NCI-H146 treated with DMSO at 0.1 percent for 48 hours (cell line): ENCODE data around the gene UBA52.
"Not testable (repeated sequence)": the region's sequence is repeated elsewhere in the genome, so short reads cannot be mapped to it uniquely, and the experiment has no call there.

Source experiments
- DNase-seq: peaks from one replicate; lab custom pipeline; 2025; ENCODE audit not compliant: unreplicated experiment; lab: John Stamatoyannopoulos, UW

Gene UBA52

DNA sequence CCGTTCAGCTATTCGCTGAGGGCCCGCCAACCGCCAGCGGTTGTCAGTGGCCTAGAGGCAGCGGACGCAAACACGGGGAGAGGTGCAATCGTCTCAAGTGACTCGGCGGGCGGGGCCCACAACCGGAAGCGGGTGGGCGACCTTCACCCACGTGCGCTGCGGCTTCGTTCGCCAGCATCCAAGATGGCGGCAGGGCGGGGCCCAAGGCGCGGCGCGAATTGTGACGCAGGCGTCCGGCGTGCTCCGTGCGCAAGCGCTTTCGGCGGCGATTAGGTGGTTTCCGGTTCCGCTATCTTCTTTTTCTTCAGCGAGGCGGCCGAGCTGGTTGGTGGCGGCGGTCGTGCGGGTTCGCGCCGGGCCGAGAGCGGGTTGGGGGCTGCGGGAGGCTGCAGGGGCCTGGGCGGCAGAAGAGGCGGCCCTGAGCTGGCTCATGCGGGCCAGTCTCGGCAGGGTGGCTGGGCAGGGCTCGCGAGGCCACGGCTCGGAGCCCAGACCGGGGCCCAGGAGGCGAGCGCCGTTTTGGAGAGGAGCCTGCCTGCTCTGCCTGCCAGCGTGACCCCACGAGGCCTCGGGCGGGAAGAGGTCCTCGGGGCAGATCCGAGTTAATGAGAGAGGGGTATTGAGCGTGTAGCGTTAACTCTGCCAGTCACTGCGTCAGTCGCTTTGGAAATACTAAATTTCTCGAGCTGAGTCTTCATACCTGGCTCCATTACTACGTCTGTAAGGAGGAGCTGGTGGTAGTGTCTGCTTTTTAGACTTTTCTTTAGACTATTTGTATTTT, at the start of gene UBA52:
Gene UBA52, plus strand, starts transcription at position 294 of the 781 bp plus-strand sequence. CDS start 1,444 bp downstream, outside the sequence.
- peak; percentile 96 for DNase-seq

DNA sequence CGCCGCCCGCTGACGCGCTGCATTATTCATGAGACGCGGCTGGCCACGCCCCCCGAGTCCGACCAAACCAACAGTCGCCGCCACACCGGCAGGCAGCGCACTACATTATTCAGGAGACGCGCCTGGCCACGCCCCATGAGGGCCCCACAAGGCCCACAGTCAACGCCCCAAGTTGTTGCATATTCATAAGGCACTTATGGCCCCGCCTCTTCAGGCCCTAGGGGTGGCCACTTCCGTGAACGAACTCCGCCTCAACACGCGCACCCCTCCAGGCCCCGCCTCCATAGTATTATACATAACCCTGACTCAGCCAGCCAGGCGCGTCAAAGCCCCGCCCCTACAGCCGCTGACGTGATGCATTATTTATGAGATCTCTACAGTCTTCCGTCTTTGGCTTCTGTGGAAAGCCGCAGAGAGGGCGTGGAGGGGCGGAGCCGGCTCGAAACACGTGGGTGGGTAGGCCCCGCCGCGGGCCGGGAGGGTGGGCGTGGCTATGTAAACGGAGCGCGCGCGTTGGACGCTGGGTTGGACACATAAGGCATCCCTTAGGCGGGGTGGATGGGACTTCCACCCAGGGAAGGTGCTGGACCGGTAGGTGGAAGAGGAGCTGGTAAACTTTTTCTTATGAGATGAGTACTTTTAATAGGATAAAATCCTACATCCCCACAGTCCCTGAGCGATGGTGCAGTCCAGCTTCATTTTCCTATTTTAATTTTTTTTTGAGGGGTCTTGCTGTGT, 49.4 kb upstream of the UBA52 start:
- peak; percentile 100 for DNase-seq

DNA sequence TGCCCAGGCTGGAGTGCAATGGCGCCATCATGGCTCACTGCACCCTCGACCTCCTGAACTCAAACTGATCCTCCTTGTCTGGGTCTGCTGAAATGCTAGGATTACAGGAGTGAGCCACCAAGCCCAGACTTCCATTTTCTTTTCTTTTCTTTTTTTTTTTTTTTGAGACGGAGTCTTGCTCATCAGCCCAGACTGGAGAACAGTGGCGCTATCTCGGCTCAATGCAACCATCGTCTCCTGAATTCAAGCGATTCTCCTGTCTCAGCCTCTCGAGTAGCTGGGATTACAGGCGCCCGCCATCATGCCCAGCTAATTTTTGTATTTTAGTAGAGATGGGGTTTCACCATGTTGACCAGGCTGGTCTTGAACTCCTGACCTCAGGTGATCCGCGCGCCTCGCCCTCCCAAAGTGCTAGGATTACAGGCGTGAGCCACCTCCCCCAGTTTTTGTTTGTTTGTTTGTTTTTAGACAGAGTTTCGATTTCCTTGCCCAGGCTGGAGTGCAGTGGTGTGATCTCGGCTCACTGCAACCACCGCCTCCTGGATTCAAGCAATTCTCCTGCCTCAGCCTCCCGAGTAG, 48.7 kb upstream of the UBA52 start:
- DNase-seq: not testable (repeated sequence)

DNA sequence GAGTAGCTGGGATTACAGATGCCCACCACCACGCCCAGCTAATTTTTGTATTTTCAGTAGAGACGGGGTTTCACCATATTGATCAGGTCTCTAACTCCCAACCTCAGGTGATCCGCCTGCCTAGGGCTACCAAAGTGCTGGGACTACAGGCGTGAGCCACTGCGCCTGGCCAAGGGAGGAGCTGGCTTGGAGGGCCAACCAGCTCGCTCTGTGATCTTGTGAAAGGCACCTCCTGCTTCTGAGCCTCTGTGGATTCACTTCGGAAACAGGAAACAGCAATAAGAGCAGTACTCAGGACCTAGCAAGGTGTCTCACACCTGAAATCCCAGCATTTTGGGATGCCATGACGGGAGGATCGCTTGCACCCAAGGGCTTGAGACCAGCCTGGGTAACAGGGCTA, 47.8 kb upstream of the UBA52 start:
- no peak for DNase-seq

DNA sequence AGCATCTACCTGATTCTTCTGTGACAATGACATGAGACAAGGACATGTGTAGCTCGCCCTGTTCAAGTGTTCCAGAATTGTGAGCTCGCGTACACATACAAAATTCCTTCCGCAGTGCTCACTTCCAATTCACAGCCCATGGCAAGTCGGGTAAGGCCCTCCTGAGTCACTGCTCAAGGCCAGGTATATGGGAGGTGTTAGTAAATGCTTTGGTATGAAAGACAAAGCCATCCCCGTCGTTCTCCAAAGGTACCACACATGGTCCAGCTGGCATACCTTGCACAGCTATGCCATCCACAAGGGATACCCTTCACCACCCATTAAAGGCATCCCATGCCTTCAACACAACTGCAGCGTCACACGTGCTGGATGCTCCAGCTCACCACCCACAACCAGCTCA, 45.3 kb upstream of the UBA52 start:
- DNase-seq: no peak

DNA sequence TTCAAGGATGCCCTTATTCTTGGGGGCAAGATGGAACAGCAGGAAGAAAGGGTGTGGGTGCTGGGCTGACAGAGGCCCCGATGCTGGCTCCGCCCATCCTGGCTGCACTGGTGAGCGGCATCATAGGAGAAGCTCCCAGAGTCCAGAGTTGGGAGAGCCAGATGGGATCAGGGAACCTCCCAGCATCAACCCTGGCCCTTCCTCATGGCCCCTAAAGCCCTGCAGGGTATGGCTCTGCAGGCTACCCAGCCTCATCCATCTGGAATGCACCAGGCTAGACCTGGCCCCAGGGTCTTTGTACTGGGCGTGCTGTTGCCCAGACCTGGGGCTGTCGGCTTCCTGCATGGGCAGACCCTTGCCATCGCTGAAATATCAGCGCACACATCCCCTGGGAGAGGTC, 41.9 kb upstream of the UBA52 start:
- DNase-seq: no peak

DNA sequence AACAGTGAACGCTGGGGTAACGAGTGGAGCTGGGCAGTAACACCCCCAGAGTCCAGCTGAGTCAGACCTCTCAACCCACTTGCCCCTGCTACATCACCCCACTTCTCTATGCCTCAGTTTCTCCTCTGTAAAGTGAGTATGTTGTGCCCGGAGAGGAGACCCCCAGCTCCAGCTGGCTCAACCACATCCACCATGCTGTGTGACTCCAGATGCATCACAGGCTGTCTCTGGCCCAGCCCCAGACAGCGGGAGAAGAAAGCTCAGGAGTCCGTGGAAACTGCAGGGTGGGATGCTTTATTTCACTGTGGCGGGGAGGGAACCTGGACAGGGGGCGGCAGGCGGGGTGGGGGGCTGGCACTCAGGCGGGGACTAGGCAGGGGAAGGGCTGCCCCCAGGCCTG, 40.2 kb upstream of the UBA52 start:
- DNase-seq: no peak

DNA sequence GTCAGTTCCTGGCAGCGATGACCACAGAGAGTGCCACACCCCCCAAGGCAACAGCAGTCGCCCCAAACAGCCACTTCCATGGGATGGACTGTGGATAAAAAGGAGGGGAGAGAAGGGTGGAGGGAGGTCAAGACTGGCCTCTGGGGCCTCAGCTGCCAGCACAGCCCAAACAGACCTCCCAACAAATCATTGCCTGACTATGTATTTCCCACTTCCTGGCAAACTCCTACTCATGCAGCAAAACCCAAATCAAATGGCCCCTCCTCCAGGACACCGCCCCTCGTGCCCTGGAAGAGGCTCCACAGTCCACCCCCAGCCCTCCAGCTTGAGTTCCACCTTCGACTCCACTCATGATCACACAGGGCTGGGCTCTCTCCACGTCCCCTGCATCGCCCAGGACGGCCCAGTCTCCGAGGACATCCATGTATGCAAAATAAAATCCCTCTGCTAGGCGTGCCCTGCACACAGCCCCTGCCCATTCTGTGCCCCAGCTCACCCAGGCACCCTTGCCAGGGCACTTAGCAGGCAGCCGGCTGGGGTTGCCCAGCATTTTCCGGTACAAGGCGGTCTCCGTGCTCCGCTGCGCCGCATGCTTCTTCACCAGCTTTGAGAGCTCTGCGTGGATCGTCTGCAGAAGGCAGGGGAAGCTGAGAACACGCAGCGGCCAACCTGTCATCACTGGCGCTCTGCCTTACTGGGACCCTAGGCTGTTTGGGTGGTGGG, 39.3 kb upstream of the UBA52 start:
- DNase-seq: no peak

DNA sequence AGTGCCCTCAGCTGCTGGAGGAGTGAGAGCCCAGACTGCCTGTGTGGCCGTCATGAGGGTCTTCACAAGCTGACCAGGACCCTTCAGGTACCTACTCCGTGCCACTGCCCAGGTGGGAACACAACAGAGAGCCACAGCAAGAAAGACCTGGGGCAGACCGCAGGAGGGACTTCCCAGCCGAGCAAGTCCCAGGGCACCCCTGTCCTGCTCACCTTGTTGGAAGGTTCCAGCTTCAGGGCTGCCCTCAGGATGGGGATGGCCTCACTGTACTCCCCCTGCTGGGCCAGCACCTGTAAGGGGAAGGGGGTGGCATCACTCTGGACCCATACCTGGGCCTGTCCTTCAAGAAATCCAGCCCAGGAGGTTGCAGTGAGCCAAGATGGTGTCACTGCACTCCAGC, 38.6 kb upstream of the UBA52 start:
- no peak for DNase-seq

DNA sequence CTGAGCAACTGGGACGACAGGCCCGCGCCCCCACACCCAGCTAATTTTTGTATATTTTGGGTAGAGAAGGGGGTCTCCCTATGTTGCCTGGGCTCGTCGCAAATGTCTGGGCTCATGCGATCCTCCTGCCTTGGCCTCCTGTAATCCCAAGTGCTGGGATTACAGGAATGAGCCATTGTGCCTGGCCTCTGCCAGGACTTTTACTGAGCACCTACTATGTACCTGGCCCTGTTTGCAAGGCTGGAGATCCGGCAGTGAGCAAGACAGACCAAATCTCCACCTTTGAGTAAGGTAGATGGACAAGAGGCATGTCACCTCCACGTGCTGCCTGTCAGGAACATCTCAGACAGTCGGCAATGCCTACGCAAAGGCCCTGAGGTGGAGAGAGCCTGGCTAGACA, 35.2 kb upstream of the UBA52 start:
- no peak for DNase-seq

DNA sequence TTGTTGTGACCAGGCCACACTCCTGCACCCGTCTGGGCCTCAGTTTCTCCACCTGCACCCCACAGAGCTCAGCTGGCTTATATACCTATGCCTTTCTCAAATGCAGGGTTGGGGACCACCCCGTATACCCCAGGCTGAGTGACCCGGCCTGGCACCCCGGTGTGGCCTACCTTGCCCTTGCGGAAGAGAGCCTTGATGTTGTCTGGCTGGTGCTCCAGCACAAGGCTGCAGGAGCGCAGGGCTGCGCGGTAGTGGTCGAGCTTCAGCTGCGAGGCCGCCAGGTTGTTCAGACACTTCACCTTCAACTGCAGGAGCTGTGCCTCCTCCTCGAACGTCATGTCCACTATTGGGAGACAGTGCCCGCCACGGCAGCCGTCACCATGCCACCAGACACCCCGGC, 34.2 kb upstream of the UBA52 start:
- DNase-seq: no peak

DNA sequence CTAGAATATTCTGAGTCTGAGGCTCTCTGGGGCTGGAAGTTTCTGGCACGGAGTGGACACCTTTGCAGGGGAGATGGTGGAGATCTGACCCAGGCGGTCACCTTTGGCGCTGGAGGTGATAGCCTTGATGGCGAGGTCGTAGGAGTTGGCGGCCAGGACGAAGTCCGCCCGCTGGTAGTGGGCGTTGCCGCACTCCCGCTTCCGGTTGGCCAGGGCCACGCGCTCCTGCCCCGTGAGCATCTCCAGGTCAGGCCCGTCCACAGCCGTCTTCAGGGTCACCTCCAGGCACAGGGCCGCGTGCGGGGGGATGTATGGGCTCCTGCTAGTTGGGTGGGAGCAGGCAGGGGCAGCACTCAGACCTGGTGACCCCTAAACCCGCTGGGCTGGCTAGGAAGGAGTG, 33.5 kb upstream of the UBA52 start:
- DNase-seq: no peak

DNA sequence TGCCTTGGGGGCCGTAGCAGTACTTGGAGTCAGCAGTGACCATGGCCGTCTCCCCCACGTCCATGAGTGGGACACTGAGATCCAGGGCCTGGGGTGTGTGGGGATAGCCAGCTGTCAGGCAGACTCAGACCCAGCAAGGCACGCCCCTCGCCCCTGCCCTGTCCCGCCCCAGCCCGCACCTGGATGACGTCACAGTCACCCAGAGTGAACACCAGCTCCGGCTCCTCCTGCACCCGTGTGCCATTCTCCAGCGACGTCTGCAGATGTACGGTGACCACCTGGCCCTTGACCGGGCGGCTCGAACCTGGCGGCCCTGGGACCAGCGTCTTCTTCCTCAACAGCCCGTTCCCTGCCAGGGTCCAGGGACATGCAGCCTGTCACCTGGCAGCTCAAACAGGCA, 32.3 kb upstream of the UBA52 start:
- no peak for DNase-seq

DNA sequence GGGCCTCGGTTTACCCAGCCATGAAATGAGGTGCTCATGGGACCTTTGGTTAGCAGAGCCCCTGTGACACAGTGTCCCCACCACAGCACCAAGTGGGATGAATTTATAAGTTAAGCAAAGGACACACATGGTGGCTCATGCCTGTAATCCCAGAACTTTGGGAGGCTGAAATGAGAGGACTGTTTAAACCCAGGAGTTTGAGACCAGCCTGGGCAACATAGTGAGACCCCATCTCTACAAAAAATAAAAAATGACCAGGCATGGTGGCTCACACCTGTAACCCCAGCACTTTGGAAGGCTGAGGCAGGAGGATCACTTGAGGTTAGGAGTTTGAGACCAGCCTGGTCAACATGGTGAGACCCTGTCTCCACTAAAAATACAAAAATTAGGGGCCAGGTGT, 31.5 kb upstream of the UBA52 start:
- DNase-seq: not testable (repeated sequence)

DNA sequence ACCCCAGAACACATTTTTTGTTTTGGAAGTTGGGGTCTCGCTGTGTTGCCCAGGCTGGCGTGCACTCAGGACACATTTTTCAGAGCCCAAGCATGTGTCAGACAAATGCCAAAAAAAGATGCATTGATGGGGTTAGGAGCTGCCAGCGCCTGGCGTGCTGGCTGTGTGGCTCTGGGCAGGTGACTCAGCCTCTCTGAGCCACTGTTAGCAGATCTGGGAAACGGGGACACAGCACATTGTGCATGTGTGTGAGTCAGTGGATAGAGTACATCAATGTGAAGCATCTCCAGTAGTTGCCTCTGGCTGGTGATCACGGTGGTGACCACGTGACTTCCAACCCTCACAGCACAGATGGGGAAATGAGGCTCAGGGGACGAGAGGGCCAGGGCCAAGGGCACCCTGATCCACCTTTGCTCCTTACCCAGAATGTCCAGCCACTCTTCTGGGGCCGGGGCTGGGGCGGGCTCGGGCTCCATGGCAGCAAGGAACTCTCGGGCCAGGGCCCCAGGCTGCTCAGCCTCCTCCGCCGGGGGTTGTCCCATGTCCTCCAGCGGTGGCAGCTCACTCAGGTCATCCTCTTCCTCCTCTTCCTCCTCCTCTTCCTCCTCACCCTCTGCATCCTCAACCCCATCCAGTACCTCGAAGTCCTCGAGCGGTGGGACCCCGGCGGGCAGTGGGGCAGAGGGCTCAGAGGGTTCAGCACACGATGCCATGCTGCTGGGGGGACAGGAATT, 30.2 kb upstream of the UBA52 start:
- no peak for DNase-seq

DNA sequence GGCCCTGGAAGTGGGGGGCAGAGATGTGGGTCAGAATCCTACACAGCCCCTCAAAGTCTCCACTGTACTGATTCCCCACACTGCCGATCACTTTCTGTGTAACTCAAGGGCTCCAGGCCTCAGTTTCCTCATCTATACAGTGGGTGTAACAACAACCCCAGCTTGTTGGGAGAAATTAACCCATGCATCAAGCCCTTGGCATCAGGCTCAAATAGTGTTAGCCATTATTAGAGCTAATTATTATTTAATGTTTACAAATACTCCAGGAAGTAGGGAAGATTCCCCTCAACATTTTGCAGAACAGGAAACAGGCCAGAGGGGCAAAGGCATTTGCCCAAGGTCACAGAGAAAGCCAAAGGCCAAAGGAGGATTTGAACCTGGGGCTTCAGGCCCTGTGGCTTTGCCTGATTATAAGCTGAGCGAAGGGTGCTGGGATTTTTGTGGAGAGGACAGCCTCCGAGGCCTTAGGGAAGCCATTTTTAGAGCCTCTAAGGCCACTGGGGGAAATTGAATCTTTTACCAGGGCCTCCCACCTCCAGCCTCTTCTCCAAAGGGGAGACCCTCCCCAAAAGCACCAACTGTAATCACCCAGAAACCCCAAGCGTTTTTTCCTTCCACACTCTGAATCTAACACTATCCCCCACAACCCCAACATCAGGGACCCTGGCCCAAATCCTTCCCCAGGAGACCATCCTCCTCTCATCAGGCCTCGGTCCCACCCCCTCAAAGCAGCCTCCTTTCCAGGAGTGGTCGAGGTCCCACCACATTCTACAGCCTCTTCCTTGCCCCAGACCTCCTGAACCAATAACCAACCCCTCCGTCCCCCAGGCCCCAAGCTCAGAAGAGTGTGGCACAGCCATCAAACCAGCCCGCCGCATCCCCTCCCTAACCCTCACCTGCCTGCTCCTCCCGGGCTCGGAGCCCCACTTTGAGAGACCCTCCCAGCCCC, 29.4 kb upstream of the UBA52 start:
- DNase-seq: no peak

DNA sequence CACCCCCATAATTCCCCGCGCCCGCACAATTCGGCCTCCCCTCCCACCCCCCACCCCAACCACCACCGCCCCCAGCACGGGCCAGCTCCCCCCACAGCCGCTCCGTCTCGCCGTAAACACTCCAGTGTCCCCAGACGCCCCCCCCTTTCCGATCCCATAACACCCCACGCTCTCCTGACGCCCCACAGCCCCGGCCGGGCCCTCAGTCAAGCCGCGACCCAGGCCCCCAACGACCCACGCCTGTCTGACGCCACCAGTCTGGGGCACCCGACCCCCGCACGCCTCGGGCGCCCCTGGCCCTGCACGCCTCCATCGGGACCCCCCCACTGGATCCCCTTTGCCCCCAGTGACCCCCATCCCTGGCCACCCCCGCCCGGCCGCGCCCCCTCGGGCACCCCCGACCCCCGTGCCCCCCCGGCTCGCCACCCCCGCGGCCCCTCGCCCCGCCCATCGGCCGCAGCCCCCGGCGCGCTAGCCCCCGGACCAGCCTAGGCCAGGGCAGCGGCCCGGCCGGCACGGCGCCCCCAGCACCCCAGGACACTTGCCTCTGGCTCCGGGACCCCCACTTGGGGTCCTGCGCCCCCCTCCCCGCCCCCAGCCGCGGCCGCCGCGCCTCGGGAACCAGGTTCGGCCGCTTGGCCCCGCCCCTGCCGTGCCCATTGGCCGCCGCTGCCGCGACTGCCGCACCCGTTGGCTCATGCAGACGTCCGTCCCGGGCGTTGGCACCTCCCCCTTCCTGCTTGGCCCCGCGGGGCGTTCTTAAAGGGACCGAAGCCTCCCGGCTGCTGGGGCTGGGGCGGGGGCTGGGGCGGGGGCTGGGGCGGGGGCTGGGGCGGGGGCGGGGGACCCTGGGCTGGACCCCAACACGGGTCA, 28.5 kb upstream of the UBA52 start, which contains the start of gene FKBP8:
Gene FKBP8, minus strand, starts transcription at position 633 of the 873 bp plus-strand sequence. CDS start 1,603 bp downstream, outside the sequence.
- peak; percentile 81 for DNase-seq

DNA sequence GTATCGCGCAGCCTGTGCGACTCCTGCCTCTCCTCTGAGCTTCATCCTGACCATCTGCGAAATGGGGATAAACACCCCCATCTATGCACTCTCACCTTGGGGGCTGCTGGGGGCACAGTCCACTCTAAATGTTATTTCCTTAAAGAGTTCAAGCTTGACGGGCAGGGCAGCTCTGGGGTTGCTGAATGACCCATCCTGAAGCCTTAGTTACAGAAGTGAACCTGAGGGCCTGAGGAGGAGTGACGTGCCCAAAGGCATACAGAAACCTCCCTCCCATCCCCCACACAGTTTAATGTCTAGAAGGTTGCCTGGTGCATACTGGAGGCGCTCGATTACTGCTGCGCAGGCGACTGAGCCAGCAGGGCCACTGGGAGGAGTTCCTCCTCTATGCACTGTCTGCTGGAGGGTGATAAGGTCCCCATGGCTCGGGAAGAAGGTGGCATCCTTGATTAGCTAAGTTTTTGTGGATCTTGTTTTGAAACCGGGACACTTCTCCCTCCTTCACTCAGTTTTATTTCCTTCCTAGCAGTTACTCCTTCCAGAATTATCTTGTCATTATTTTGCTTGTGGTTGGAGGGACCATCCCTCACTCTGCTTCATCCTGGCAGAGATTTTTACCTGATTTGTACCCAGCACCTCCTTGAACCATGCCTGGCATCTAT, 27.7 kb upstream of the UBA52 start:
- peak; percentile 41 for DNase-seq
